ENCODE data around the gene ARFIP1. TPM values are rescaled to one million over a fixed set of nuclear protein-coding genes. Genes with fewer than 3 reads are reported as not detected.

Gene ARFIP1
- polyA plus RNA-seq, 3 donors: 11.7 to 28.4 (median 27.2) TPM

GRCh38 chr4:152843481-152844090, 63.8 kb downstream of the ARFIP1 start:
- no peaks in the 10 kb centered on the region for H3K27me3 Mint-ChIP-seq (ENCODE audit: low read depth in 3 of 3)
- intact Hi-C loops (cut with micrococcal nuclease): no loop called here
- Histone ChIP-seq H3K36me3 (replicated peaks in 1 of 2; ENCODE audit: control insufficient read depth in 1 of 2, insufficient read depth in 2 of 2, low read length in 2 of 2) (peaks cover 3 to 10% of the 10 kb centered on the region in 2 donors), H3K9me3 (replicated peaks in 1 of 2; ENCODE audit: control insufficient read depth in 1 of 2, insufficient read depth in 1 of 2, low read length in 2 of 2) (peaks cover 9 to 11% of the 10 kb centered on the region in 2 donors), H3K9ac (ENCODE audit: insufficient read depth, low read length, poor library complexity, severe bottlenecking) (no peak overlapping the region), H3K4me2 (replicated peaks; ENCODE audit: extremely low read depth, low read length, poor library complexity, severe bottlenecking) (no peak overlapping the region), H3K4me1 (ENCODE audit: control insufficient read depth in 1 of 2, insufficient read depth in 2 of 2, low read length in 2 of 2) (peaks cover 4 to 5% of the 10 kb centered on the region in 2 donors), H4K20me1 (ENCODE audit: insufficient read depth, low read length) (no peaks in the 10 kb centered on the region), H3K4me3 (replicated peaks in 1 of 3; ENCODE audit: low read depth in 2 of 3, low read length in 3 of 3) (no peak overlapping the region), H2AFZ (ENCODE audit: insufficient read depth, low read depth, low read length, poor library complexity, severe bottlenecking) (no peak overlapping the region), H3K27ac (ENCODE audit: low read depth in 1 of 2, low read length in 2 of 2) (no peak overlapping the region), H3K27me3 (ENCODE audit: control insufficient read depth in 2 of 2, insufficient read depth in 2 of 2, low read length in 2 of 2) (no peaks in the 10 kb centered on the region), H3K79me2 (ENCODE audit: insufficient read depth, low read length) (no peaks in the 10 kb centered on the region)
- peaks cover 15 to 26% of the 10 kb centered on the region in 2 donors for H3K36me3 Mint-ChIP-seq
- no peak overlapping the region for H3K4me3 Mint-ChIP-seq
- WGBS (ENCODE audit: insufficient coverage): 80% methylated on average over 10 of the region's 11 CpGs
- no peak for TF ChIP-seq CTCF (IDR thresholded peaks at IDR 0.05)
- peak overlapping the region in 1 of 7 donors; percentile 41 for H3K27ac Mint-ChIP-seq
- H3K4me1 Mint-ChIP-seq: peaks cover 4% of the 10 kb centered on the region
- peaks cover 8 to 17% (median 14%) of the 10 kb centered on the region in 7 donors for H3K9me3 Mint-ChIP-seq
- DNase-seq: peak in 1 of 3 donors; percentile 3

GRCh38 chr4:152847376-152847775, 67.6 kb downstream of the ARFIP1 start:
- Histone ChIP-seq H2AFZ (ENCODE audit: insufficient read depth, low read depth, low read length, poor library complexity, severe bottlenecking) (no peak overlapping the region), H3K27ac (ENCODE audit: low read depth in 1 of 2, low read length in 2 of 2) (no peak overlapping the region), H3K79me2 (ENCODE audit: insufficient read depth, low read length) (no peaks in the 10 kb centered on the region), H3K36me3 (replicated peaks in 1 of 2; ENCODE audit: control insufficient read depth in 1 of 2, insufficient read depth in 2 of 2, low read length in 2 of 2) (no peaks in the 10 kb centered on the region), H3K9me3 (replicated peaks in 1 of 2; ENCODE audit: control insufficient read depth in 1 of 2, insufficient read depth in 1 of 2, low read length in 2 of 2) (peaks cover 1 to 2% of the 10 kb centered on the region in 2 donors), H3K4me2 (replicated peaks; ENCODE audit: extremely low read depth, low read length, poor library complexity, severe bottlenecking) (no peak overlapping the region), H3K9ac (ENCODE audit: insufficient read depth, low read length, poor library complexity, severe bottlenecking) (no peak overlapping the region), H3K27me3 (ENCODE audit: control insufficient read depth in 2 of 2, insufficient read depth in 2 of 2, low read length in 2 of 2) (no peaks in the 10 kb centered on the region), H4K20me1 (ENCODE audit: insufficient read depth, low read length) (no peaks in the 10 kb centered on the region), H3K4me3 (replicated peaks in 1 of 3; ENCODE audit: low read depth in 2 of 3, low read length in 3 of 3) (no peak overlapping the region), H3K4me1 (ENCODE audit: control insufficient read depth in 1 of 2, insufficient read depth in 2 of 2, low read length in 2 of 2) (peaks cover 21 to 23% of the 10 kb centered on the region in 2 donors)
- no peak overlapping the region for H3K4me3 Mint-ChIP-seq
- no peak for DNase-seq
- WGBS (ENCODE audit: insufficient coverage): no CpG with 5 or more reads among the region's 1 CpG
- TF ChIP-seq CTCF (IDR thresholded peaks at IDR 0.05): no peak
- intact Hi-C loops (cut with micrococcal nuclease): loop anchor here (5.0 kb wide), 2 partner anchors 235 to 280 kb away; no protein-coding TSS in a partner anchor
- H3K36me3 Mint-ChIP-seq: peaks cover 6 to 7% of the 10 kb centered on the region in 2 donors
- H3K27me3 Mint-ChIP-seq (ENCODE audit: low read depth in 3 of 3): no peaks in the 10 kb centered on the region
- no peak overlapping the region for H3K27ac Mint-ChIP-seq
- peaks cover 26% of the 10 kb centered on the region for H3K4me1 Mint-ChIP-seq
- H3K9me3 Mint-ChIP-seq: peaks cover 0 to 4% (median 3%) of the 10 kb centered on the region in 7 donors
